ENCODE data around the gene STX1B. TPM values are rescaled to one million over a fixed set of nuclear protein-coding genes. Genes with fewer than 3 reads are reported as not detected.

Gene STX1B
- total RNA-seq, 2 donors from 2014 or later, result 0.35 to 0.52 TPM

DNA sequence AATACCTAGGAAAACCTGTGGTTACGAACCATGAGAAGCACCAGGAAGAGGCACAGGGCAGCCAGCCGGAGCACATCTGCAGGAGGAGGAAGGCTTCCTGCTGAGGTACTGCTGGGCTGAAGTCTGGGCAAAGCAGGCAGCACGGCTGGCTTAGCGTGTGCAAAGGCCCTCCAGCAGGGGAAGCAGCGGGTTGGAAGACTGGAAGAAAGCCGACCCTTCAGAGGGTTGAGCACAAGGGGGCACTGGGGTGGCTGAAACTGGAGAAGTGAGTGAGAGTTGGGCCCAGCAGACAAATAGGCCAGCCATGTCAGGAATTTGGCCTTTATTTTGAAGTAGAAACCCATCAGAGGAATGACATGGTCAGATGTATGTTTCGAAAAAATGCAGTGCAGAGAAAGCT, 37.6 kb downstream of the STX1B start:
- TF ChIP-seq, protein P1, sequence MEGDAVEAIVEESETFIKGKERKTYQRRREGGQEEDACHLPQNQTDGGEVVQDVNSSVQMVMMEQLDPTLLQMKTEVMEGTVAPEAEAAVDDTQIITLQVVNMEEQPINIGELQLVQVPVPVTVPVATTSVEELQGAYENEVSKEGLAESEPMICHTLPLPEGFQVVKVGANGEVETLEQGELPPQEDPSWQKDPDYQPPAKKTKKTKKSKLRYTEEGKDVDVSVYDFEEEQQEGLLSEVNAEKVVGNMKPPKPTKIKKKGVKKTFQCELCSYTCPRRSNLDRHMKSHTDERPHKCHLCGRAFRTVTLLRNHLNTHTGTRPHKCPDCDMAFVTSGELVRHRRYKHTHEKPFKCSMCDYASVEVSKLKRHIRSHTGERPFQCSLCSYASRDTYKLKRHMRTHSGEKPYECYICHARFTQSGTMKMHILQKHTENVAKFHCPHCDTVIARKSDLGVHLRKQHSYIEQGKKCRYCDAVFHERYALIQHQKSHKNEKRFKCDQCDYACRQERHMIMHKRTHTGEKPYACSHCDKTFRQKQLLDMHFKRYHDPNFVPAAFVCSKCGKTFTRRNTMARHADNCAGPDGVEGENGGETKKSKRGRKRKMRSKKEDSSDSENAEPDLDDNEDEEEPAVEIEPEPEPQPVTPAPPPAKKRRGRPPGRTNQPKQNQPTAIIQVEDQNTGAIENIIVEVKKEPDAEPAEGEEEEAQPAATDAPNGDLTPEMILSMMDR (IDR thresholded peaks at IDR 0.05), result no peak
- Histone ChIP-seq H3K27me3 (no peaks in the 10 kb centered on the region), H3K9me3 (no peaks in the 10 kb centered on the region), H3K9ac (ENCODE audit: low read depth in 2 of 2, low read length in 2 of 2) (no peak overlapping the region), H3K27ac (no peak overlapping the region), H3K4me3 (no peak overlapping the region), H3K4me1 (no peaks in the 10 kb centered on the region), H3K36me3 (peaks cover 6% of the 10 kb centered on the region)
- intact Hi-C loops (cut with DNase I), result no loop called here
- no peak for DNase-seq

DNA sequence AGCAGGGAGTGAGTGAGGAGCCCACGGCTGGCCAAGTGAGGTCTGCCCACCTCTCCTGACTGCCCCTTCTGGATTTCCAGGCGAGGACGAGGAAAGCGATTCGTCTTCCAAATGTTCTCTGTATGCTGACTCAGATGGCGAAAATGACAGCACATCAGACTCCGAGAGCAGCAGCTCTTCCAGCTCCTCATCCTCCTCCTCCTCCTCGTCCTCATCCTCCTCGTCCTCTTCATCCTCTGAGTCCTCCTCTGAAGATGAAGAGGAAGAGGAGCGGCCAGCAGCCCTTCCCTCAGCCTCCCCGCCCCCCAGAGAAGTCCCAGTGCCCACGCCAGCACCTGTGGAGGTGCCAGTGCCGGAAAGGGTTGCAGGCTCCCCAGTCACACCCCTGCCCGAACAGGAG, 39.1 kb downstream of the STX1B start:
- intact Hi-C loops (cut with DNase I), result no loop called here
- Histone ChIP-seq H3K36me3 (peaks cover 6% of the 10 kb centered on the region), H3K4me1 (no peaks in the 10 kb centered on the region), H3K9ac (ENCODE audit: low read depth in 2 of 2, low read length in 2 of 2) (no peak overlapping the region), H3K4me3 (no peak overlapping the region), H3K27ac (no peak overlapping the region), H3K27me3 (no peaks in the 10 kb centered on the region), H3K9me3 (no peaks in the 10 kb centered on the region)
- TF ChIP-seq, protein P1 (IDR thresholded peaks at IDR 0.05), result no peak
- no peak for DNase-seq

DNA sequence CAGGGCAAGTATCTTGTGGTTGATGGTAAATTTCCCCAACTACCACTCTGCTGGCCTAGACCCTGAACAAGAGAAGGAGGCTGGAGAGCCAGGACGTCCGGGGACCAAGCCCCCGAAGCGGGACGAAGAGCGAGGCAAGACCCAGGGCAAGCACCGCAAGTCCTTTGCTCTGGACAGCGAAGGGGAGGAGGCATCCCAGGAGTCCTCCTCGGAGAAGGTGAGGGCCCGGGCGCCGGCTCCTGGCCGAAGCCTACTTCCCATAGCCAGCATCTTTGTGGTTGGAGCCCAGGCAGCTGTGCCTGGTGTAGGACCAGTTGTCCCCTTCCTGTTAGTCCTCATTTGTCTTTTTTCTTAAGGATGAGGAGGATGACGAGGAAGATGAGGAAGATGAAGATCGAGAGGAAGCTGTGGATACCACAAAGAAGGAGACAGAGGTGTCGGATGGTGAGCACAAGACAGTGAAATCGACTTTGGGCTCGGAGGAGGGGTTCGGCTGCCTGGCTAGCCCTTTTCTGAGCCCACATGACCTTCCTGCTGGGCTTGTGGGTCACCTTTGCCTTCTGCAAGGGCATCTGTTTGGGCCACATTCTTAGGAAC, 41.1 kb downstream of the STX1B start:
- Histone ChIP-seq H3K9ac (ENCODE audit: low read depth in 2 of 2, low read length in 2 of 2) (no peak overlapping the region), H3K9me3 (no peaks in the 10 kb centered on the region), H3K4me3 (no peak overlapping the region), H3K4me1 (no peaks in the 10 kb centered on the region), H3K27ac (no peak overlapping the region), H3K36me3 (peaks cover 6% of the 10 kb centered on the region), H3K27me3 (no peaks in the 10 kb centered on the region)
- TF ChIP-seq, protein P1 (IDR thresholded peaks at IDR 0.05), result no peak
- intact Hi-C loops (cut with DNase I), result no loop called here
- no peak for DNase-seq

DNA sequence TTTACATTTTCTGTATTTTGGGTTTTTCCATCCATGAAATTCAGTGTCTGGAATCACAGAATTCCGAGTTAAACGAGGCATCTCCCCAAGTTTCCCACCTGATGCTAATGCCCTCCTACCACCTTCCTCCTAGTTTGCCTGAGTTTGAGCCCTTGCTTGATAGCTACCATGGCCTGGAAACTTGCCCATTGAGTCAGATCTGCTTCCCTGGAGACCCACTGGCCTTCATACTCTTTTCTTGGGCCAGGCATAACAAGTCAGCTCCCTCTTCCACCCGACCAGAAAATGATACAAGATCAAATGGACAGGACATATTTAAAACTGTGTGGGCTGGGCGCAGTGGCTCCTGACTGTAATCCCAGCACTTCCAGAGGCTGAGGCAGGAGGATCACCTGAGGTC, 42.6 kb downstream of the STX1B start:
- DNase-seq, result no peak
- H3K27me3 ChIP-seq, result no peaks in the 10 kb centered on the region
- H3K4me3 ChIP-seq, result no peak overlapping the region
- TF ChIP-seq, protein P1 (IDR thresholded peaks at IDR 0.05), result no peak
- no peaks in the 10 kb centered on the region for H3K4me1 ChIP-seq
- peaks cover 12% of the 10 kb centered on the region for H3K36me3 ChIP-seq
- intact Hi-C loops (cut with DNase I), result no loop called here
- no peak overlapping the region for H3K27ac ChIP-seq
- H3K9me3 ChIP-seq, result no peaks in the 10 kb centered on the region
- H3K9ac ChIP-seq (ENCODE audit: low read depth in 2 of 2, low read length in 2 of 2), result no peak overlapping the region

DNA sequence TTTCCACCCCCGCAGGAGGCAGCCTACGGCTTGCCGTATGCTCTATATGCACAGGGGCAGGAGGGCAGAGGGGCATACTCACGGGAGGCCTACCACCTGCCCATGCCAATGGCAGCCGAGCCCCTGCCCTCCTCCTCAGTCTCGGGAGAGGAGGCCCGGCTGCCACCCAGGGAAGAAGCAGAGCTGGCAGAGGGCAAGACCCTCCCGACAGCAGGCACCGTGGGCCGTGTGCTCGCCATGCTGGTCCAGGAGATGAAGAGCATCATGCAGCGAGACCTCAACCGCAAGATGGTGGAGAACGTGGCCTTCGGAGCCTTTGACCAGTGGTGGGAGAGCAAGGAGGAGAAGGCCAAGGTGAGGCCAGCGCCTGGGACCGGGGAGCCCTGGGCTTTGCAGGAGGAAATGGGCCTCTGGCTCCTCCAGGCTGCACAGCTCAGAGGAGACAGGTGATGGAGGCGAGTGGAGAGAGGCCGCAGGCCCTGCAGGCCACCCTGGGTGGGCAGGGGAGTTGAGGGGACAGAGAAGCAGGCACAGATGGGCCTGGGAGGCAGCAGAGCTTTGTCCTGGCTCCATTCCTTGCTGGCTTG, 44.3 kb downstream of the STX1B start:
- Histone ChIP-seq H3K9me3 (no peaks in the 10 kb centered on the region), H3K4me1 (no peaks in the 10 kb centered on the region), H3K4me3 (no peak overlapping the region), H3K27me3 (no peaks in the 10 kb centered on the region), H3K27ac (no peak overlapping the region), H3K9ac (ENCODE audit: low read depth in 2 of 2, low read length in 2 of 2) (no peak overlapping the region), H3K36me3 (peaks cover 19% of the 10 kb centered on the region)
- intact Hi-C loops (cut with DNase I), result no loop called here
- DNase-seq, result no peak
- TF ChIP-seq, protein P1 (IDR thresholded peaks at IDR 0.05), result no peak
